Measurements from ENCODE around the gene ARG2. TPM values are rescaled to one million over a fixed set of nuclear protein-coding genes. Genes with fewer than 3 reads are reported as not detected.
"Not testable (repeated sequence)": the region's sequence is repeated elsewhere in the genome, so short reads cannot be mapped to it uniquely, and the experiment has no call there.

Gene ARG2
- total RNA-seq, 2 experiments from 2014 or later: 3.7 to 3.9 TPM

- POLR2A ChIA-PET: interaction anchor here (0.6 to 2.3 kb wide), 24 partner anchors 9 to 1553 kb away, joined by 3 to 29 read pairs (median 4); partner anchors contain the start of genes ARG2, ATP6V1D, DCAF5 and PLEKHH1
- peaks cover 24% of the 10 kb centered on the region for H3K4me1 ChIP-seq (ENCODE audit: insufficient read depth, low read length)
- peak within 1 kb of the TSS; percentile 92 for H3K4me3 Mint-ChIP-seq
- intact Hi-C loops (cut with DNase I, micrococcal nuclease): loop anchor here (1.0 to 5.0 kb wide), 6 partner anchors 67 to 238 kb away; partner anchors contain the start of genes RDH11 (in 2 of the 2), EIF2S1 (in 1 of the 2), RAD51B (in 1 of the 2) and VTI1B (in 1 of the 2)
- H3K27me3 Mint-ChIP-seq: no peaks in the 10 kb centered on the region
- ATAC-seq (ENCODE audit: poor library complexity) (peak; percentile 95), DNase-seq (peak; percentile 87 to 97 (median 94))
- H3K9me3 ChIP-seq (ENCODE audit: control insufficient read depth in 1 of 2, insufficient read depth in 1 of 2, low read length in 2 of 2): peaks cover 0 to 5% of the 10 kb centered on the region in 2 experiments
- H3K4me3 ChIP-seq (ENCODE audit: low read length): peak within 1 kb of the TSS; percentile 98
- H3K36me3 ChIP-seq (ENCODE audit: insufficient read depth, low read length): peaks cover 6% of the 10 kb centered on the region
- CTCF ChIA-PET: interaction anchor here (0.7 to 3.2 kb wide), 19 partner anchors 9 to 240 kb away, joined by 3 to 18 read pairs (median 5); partner anchors contain the start of genes ARG2, ATP6V1D, RDH11 and VTI1B
- peaks cover 49% of the 10 kb centered on the region for H3K4me1 Mint-ChIP-seq (ENCODE audit: low read depth)
- H3K27ac ChIP-seq (ENCODE audit: low read depth in 1 of 2, low read length in 2 of 2): peak within 1 kb of the TSS; percentile 56 to 83
- peaks cover 14% of the 10 kb centered on the region for H3K36me3 Mint-ChIP-seq (ENCODE audit: low read depth)
- TF ChIP-seq CTCF (IDR thresholded peaks at IDR 0.05): peak; percentile 75
- H3K27ac Mint-ChIP-seq: peak within 1 kb of the TSS; percentile 82
- no peaks in the 10 kb centered on the region for H3K27me3 ChIP-seq (ENCODE audit: control insufficient read depth in 1 of 2, insufficient read depth in 2 of 2, low read length in 2 of 2)
- no peaks in the 10 kb centered on the region for H3K9me3 Mint-ChIP-seq
Observed at GRCh38 chr14:67599698-67600561, 19.8 kb upstream of the ARG2 start, which contains the start of gene PIGH. Gene PIGH, minus strand, starts transcription at chr14:67600268. Its CDS starts 65 bp downstream, at chr14:67600203.

GRCh38 chr14:67600562-67600974 is 19.2 kb upstream of the ARG2 start:
- H3K27ac Mint-ChIP-seq: peak overlapping the region; percentile 82
- not testable (repeated sequence) for H3K36me3 Mint-ChIP-seq (ENCODE audit: low read depth); ATAC-seq (ENCODE audit: poor library complexity); H3K9me3 Mint-ChIP-seq; H3K36me3 ChIP-seq (ENCODE audit: insufficient read depth, low read length); H3K27me3 ChIP-seq (ENCODE audit: control insufficient read depth in 1 of 2, insufficient read depth in 2 of 2, low read length in 2 of 2); H3K27me3 Mint-ChIP-seq; DNase-seq; H3K9me3 ChIP-seq (ENCODE audit: control insufficient read depth in 1 of 2, insufficient read depth in 1 of 2, low read length in 2 of 2)
- peaks cover 43% of the 10 kb centered on the region for H3K4me1 Mint-ChIP-seq (ENCODE audit: low read depth)
- Histone ChIP-seq H3K4me3 (ENCODE audit: low read length) (peak overlapping the region; percentile 98), H3K4me1 (ENCODE audit: insufficient read depth, low read length) (peaks cover 24% of the 10 kb centered on the region), H3K27ac (ENCODE audit: low read depth in 1 of 2, low read length in 2 of 2) (peak overlapping the region; percentile 56 to 83)
- intact Hi-C loops (cut with DNase I, micrococcal nuclease): loop anchor here (1.0 to 5.0 kb wide), 5 partner anchors 67 to 217 kb away; partner anchors contain the start of genes RDH11 (in 2 of the 2), RAD51B (in 1 of the 2), VTI1B (in 1 of the 2) and ZFYVE26 (in 1 of the 2)
- ChIA-PET POLR2A (interaction anchor here (0.6 to 2.3 kb wide), 22 partner anchors 9 to 1552 kb away, joined by 3 to 29 read pairs (median 4); partner anchors contain the start of genes ARG2, ATP6V1D, DCAF5 and RDH11), CTCF (interaction anchor here (1.0 to 3.2 kb wide), 17 partner anchors 9 to 241 kb away, joined by 3 to 18 read pairs (median 6); partner anchors contain the start of genes ARG2, ATP6V1D, RDH11 and VTI1B)
- H3K4me3 Mint-ChIP-seq: peak overlapping the region; percentile 92

DNA sequence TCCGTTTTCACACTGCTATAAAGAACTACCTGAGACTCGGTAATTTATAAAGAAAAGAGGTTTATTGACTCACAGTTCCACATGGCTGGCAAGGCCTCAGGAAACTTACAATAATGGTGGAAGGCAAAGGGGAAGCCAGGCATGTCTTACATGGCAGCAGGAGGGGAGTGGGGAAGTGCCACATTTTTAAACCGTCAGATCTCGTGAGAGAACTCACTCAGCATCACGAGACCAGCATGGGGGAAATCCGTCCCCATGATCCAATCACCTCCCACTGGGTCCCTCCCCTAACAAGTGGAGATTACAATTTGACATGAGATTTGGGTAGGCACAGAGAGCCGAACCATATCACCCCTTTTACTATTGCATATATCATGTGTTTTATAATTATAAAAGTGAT is 17.6 kb upstream of the ARG2 start:
- H3K9me3 Mint-ChIP-seq: no peaks in the 10 kb centered on the region
- DNase-seq (peak in 1 of 14 experiments; percentile 37), ATAC-seq (ENCODE audit: poor library complexity) (no peak)
- H3K4me1 Mint-ChIP-seq (ENCODE audit: low read depth): peaks cover 31% of the 10 kb centered on the region
- TF ChIP-seq CTCF (IDR thresholded peaks at IDR 0.05): no peak
- Histone ChIP-seq H3K36me3 (ENCODE audit: insufficient read depth, low read length) (no peaks in the 10 kb centered on the region), H3K4me3 (ENCODE audit: low read length) (no peak overlapping the region), H3K27ac (ENCODE audit: low read depth in 1 of 2, low read length in 2 of 2) (no peak overlapping the region), H3K9me3 (ENCODE audit: control insufficient read depth in 1 of 2, insufficient read depth in 1 of 2, low read length in 2 of 2) (peaks cover 0 to 5% of the 10 kb centered on the region in 2 experiments), H3K4me1 (ENCODE audit: insufficient read depth, low read length) (peaks cover 23% of the 10 kb centered on the region), H3K27me3 (ENCODE audit: control insufficient read depth in 1 of 2, insufficient read depth in 2 of 2, low read length in 2 of 2) (no peaks in the 10 kb centered on the region)
- H3K4me3 Mint-ChIP-seq: peak overlapping the region; percentile 43
- no peaks in the 10 kb centered on the region for H3K27me3 Mint-ChIP-seq
- CTCF ChIA-PET: no interaction called here
- no peak overlapping the region for H3K27ac Mint-ChIP-seq
- H3K36me3 Mint-ChIP-seq (ENCODE audit: low read depth): peaks cover 4% of the 10 kb centered on the region
- intact Hi-C loops (cut with DNase I, micrococcal nuclease): loop anchor here (5.0 kb wide), 4 partner anchors 65 to 215 kb away; partner anchors contain the start of genes RAD51B (in 1 of the 2), RDH11 (in 1 of the 2), VTI1B (in 1 of the 2) and ZFYVE26 (in 1 of the 2)
- POLR2A ChIA-PET: no interaction called here

Measured in CD4-positive, alpha-beta T cell (primary cell).